GM12878 (cell line): ENCODE results near the gene SP1. TPM values are rescaled to one million over a fixed set of nuclear protein-coding genes. Genes with fewer than 3 reads are reported as not detected.

Source experiments
- BACH1 ChIP-seq: fragments of 450-650 bp; IDR thresholded peaks from 2 replicates; pipeline ENCODE4 v1.6.1; 2017; ENCODE audit warnings: mild to moderate bottlenecking, borderline replicate concordance
- CEBPB ChIP-seq, 2 experiments: fragments of 150-350 bp in 1 of 2; IDR thresholded peaks; 2 replicates each; pipeline ENCODE4 v1.6.1; 2012 to 2014; ENCODE audit warnings: low read depth in 2 of 2, low read length in 2 of 2, borderline replicate concordance in 1 of 2, inconsistent platforms in 1 of 2
- CEBPZ ChIP-seq: fragments of 150-350 bp; IDR thresholded peaks from 2 replicates; pipeline ENCODE4 v1.6.1; 2016; ENCODE audit warnings: low read depth, low read length
- HCFC1 ChIP-seq: fragments of 150-350 bp; IDR thresholded peaks from 2 replicates; pipeline ENCODE4 v1.6.1; 2014; ENCODE audit warnings: low read length
- IRF4 ChIP-seq: IDR thresholded peaks from 2 replicates; pipeline ENCODE4 v1.6.1; 2011; ENCODE audit warnings: low read depth, low read length
- KAT2A ChIP-seq: conservative IDR thresholded peaks from 2 replicates; pipeline ENCODE4 v1.6.1; 2011; ENCODE audit warnings: low read depth, low read length; ENCODE audit not compliant: control insufficient read depth
- MAX ChIP-seq: IDR thresholded peaks from 2 replicates; pipeline ENCODE4 v1.6.1; 2012; ENCODE audit warnings: low read depth, low read length, improper control_type of control experiment
- MEF2A ChIP-seq: IDR thresholded peaks from 2 replicates; pipeline ENCODE4 v1.6.1; 2011; ENCODE audit warnings: low read depth, mild to moderate bottlenecking, low read length, moderate library complexity; ENCODE audit not compliant: insufficient read depth
- MTA3 ChIP-seq: IDR thresholded peaks from 2 replicates; pipeline ENCODE4 v1.6.1; 2012; ENCODE audit warnings: low read length, inconsistent platforms, borderline replicate concordance
- MYC ChIP-seq: IDR thresholded peaks from 2 replicates; pipeline ENCODE4 v1.6.1; 2011; ENCODE audit warnings: mild to moderate bottlenecking, low read length, moderate library complexity, inconsistent platforms; ENCODE audit not compliant: insufficient read depth, insufficient replicate concordance, insufficient read length, severe bottlenecking
- NFXL1 ChIP-seq: fragments of 450-650 bp; IDR thresholded peaks from 2 replicates; pipeline ENCODE4 v1.6.1; 2017; ENCODE audit warnings: antibody characterized with exemption, mild to moderate bottlenecking, borderline replicate concordance
- PKNOX1 ChIP-seq: fragments of 450-650 bp; IDR thresholded peaks from 2 replicates; pipeline ENCODE4 v1.6.1; 2016; ENCODE audit warnings: mild to moderate bottlenecking
- RAD51 ChIP-seq: fragments of 450-650 bp; IDR thresholded peaks from 2 replicates; pipeline ENCODE4 v1.6.1; 2016; ENCODE audit warnings: moderate library complexity, mild to moderate bottlenecking, inconsistent platforms
- SREBF2 ChIP-seq: IDR thresholded peaks from 2 replicates; pipeline ENCODE4 v1.6.1; 2012; ENCODE audit warnings: mild to moderate bottlenecking, low read length
- USF2 ChIP-seq: IDR thresholded peaks from 2 replicates; pipeline ENCODE4 v1.6.1; 2011; ENCODE audit warnings: low read depth, low read length, improper control_type of control experiment, borderline replicate concordance
- WRNIP1 ChIP-seq: IDR thresholded peaks from 2 replicates; pipeline ENCODE4 v1.6.1; 2011; ENCODE audit warnings: low read depth, low read length, improper control_type of control experiment, borderline replicate concordance
- ZNF207 ChIP-seq: fragments of 450-650 bp; IDR thresholded peaks from 2 replicates; pipeline ENCODE4 v1.6.1; 2014; ENCODE audit warnings: antibody characterized with exemption, mild to moderate bottlenecking, borderline replicate concordance
- ZNF24 ChIP-seq: fragments of 450-650 bp; IDR thresholded peaks from 2 replicates; pipeline ENCODE4 v1.6.1; 2017; ENCODE audit warnings: antibody characterized with exemption, mild to moderate bottlenecking
- ZNF622 ChIP-seq: fragments of 450-650 bp; IDR thresholded peaks from 2 replicates; pipeline ENCODE4 v1.6.1; 2017; ENCODE audit warnings: mild to moderate bottlenecking, inconsistent platforms
- ZNF687 ChIP-seq: fragments of 450-650 bp; IDR thresholded peaks from 2 replicates; pipeline ENCODE4 v1.6.1; 2017; ENCODE audit warnings: mild to moderate bottlenecking, moderate library complexity
- polyA plus RNA-seq, 11 experiments: library from polyadenylated mRNA; depleted of rRNA in 4 of 11; unstranded in 6 of 11; stranded (reverse) in 5 of 11; fragments of >200 nt; fragmentation: Nextera tagmentation in 4 of 11; fragmentation: Illumina TruSeq in 1 of 11; extraction: Ambion mirVana in 4 of 11; extraction: Trizol in 1 of 11; gene quantifications; 1 replicate in 1 of 11; 2 replicates in 10 of 11; pipeline versions ENCODE4 v1.2.1 to v1.2.3, GENCODE V29; 2011 to 2016; ENCODE audit warnings: inconsistent platforms in 2 of 11, missing spikeins in 2 of 11, low read depth in 1 of 11
- total RNA-seq, 4 experiments: library from RNA; depleted of rRNA in 3 of 4; stranded (reverse); fragments of >200 nt in 3 of 4; fragmentation: Illumina TruSeq in 1 of 4; extraction: Trizol in 1 of 4; gene quantifications; 2 replicates each; pipeline versions ENCODE4 v1.2.1 to v1.2.3, GENCODE V29; 2013 to 2021

The SP1 gene
- total and polyA plus RNA-seq, 10 of the 15 experiments (the other 5 are each of a cell fraction or from before 2014, with no cell fraction given) = 3.3 to 52.0 (median 25.2) TPM

GRCh38 chr12:53378724-53379388 lies 1.1 kb upstream of the SP1 start (continued):
- peak; percentile 75 for TF ChIP-seq ZNF687
- no peak for TF ChIP-seq NFXL1
- no peak for TF ChIP-seq CEBPZ
- 0 out of 2 replicates have a peak, but pooled peaks have one; percentile 23 for TF ChIP-seq MTA3
- TF ChIP-seq ZNF622 = no peak
- TF ChIP-seq IRF4 = 0 out of 2 replicates have a peak, but pooled peaks have one; percentile 8
- no peak for TF ChIP-seq USF2
- no peak for TF ChIP-seq MEF2A
- TF ChIP-seq SREBF2 = no peak
- TF ChIP-seq HCFC1 = no peak
- TF ChIP-seq ZNF207 = 0 out of 2 replicates have a peak, but pooled peaks have one; percentile 72
- no peak; the same call in 1 of the 2 replicates for TF ChIP-seq RAD51
- peak; percentile 81; the same call in 1 of the 2 replicates for TF ChIP-seq BACH1
- TF ChIP-seq MYC = no peak
- TF ChIP-seq ZNF24 = no peak
- no peak for TF ChIP-seq CEBPB (IDR thresholded peaks at IDR 0.05; ENCODE audit: borderline replicate concordance in 1 of 2, low read depth in 2 of 2, low read length in 2 of 2)
- no peak for TF ChIP-seq WRNIP1
- no peak for TF ChIP-seq MAX
- no peak for TF ChIP-seq KAT2A
- no peak for TF ChIP-seq PKNOX1
